HG03280 (cell line): ENCODE measurements around the gene BEAN1.
"Not testable (repeated sequence)": the region's sequence is repeated elsewhere in the genome, so short reads cannot be mapped to it uniquely, and the experiment has no call there.

Experiments
- ATAC-seq: cut with Tn5 transposase; IDR thresholded peaks from one replicate; pipeline ENCODE4 v1.9.1; 2021; ENCODE audit warnings: mild to moderate bottlenecking, moderate library complexity; ENCODE audit not compliant: unreplicated experiment

The BEAN1 gene

GRCh38 chr16:66483689-66484452, 56.8 kb downstream of the BEAN1 start:
- peak; percentile 62 for ATAC-seq

- no peak for ATAC-seq
These were observed 57.5 kb downstream of the BEAN1 start for GRCh38 chr16:66484453-66485213.

DNA sequence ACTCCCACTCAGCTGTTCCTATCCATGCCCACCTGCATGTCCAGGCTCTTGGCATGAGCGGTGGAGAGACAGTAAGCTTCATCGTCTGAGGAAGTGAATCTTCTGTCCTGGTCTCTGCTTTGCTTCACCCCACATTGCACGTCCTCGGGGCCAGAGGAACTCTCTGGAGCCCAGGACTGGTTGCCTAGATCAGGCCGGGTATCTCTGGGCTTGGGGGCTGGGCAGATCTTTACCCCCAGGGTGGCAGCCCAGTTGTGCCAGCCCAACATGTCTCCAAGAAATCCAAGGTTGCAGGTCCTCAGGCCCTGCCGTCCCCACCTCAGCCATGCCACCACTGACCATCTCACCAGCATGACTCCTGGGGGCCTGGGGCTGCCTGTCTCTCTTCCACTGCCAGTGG, 58.3 kb downstream of the BEAN1 start:
- ATAC-seq = no peak

- ATAC-seq = no peak
These were observed 59.2 kb downstream of the BEAN1 start for GRCh38 chr16:66486199-66486772.

DNA sequence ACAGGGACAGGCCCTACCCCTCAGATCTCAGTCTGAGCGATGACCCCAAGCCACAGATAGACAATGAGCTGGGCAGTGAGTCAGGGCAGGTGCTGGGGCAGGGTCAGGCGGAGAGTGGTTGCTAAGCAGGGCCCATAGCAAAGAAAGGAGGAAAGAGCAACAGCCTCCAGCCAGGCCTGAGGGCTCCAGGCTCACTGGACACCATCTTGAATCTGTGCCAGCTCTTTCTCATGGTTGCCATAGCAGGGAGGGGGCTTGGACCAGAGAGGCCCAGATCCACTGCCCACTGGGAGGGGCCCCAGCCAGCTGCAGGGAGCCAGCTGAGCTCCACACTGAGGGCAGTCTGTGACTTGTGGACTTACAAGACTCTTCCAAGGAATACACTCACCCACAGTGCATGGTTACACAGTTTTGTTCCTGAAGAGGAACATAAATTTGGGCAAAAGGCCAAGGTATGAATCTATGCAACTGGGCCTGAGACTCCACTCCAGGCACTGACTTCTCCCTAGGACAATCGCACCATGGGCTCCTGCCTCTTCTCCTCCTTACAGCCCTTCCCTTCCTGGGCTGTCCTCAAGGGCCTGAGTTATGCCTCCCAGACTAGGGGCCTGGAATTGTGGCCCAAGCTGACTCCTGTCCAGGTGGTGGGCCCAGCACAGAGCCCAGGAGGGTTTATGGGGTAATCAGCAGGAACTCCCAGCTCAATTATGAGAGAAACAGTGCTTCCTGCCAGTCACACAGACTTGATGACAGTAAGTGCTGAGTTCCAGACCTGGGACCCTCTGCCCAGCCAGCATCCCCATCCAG, 59.9 kb downstream of the BEAN1 start:
- no peak for ATAC-seq

- ATAC-seq = no peak
These were observed 60.6 kb downstream of the BEAN1 start for GRCh38 chr16:66487580-66488275.

DNA sequence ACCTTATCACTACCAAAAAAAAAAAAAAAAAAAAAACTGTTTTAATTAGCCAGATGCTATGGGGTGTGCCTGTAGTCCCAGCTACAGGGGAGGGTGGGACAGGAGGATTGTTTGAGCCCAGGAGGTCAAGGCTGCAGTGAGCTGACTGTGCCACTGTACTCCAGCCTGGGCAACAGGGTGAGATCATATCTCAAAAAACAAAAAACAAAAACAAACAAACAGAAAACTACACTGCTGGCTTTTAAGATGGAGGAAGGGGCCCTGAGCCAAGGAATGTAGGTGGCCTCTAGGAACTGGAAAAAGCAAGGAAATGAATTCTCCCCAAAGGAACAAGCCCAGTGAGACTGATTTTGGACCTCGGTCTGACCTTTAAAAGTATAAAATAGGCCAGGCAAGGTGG, 61.4 kb downstream of the BEAN1 start:
- no peak for ATAC-seq

DNA sequence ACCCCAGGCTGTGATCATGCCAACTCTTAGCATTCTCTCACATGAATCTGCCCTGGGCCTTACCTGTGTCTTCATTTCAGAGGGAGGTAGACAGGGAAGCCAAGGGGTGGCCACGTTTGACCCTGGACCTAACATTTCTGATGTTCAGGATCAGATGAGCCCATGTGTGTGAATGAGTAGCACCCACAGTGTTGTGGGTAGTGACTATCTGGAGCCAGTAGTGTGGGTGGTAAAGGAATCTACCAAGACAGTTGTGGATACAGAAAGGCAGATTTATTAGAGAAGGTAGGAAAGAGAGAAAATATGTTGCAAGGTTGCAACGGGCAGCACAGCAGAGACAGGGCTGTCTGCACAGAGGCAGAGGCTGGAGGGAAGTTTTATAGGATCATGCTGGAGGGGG, 62.3 kb downstream of the BEAN1 start:
- ATAC-seq = no peak

DNA sequence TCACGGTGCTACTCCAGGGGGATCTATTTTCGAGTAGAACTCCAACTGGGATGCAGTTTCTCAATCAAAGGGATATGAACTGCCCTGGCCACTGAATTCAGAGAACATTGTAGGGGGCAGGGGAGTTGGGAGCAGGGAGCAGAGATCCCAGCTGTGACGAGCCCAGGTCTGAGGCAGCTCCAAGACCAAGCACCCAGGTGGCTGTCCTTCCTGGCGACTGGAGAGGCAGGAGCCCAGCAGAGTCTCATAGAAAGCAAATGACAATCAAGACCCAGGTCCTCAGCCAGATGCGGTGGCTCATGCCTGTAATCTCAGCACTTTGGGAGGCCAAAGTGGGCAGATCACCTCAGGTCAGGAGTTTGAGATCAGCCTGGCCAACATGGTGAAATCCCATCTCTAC, 62.7 kb downstream of the BEAN1 start:
- ATAC-seq = no peak

DNA sequence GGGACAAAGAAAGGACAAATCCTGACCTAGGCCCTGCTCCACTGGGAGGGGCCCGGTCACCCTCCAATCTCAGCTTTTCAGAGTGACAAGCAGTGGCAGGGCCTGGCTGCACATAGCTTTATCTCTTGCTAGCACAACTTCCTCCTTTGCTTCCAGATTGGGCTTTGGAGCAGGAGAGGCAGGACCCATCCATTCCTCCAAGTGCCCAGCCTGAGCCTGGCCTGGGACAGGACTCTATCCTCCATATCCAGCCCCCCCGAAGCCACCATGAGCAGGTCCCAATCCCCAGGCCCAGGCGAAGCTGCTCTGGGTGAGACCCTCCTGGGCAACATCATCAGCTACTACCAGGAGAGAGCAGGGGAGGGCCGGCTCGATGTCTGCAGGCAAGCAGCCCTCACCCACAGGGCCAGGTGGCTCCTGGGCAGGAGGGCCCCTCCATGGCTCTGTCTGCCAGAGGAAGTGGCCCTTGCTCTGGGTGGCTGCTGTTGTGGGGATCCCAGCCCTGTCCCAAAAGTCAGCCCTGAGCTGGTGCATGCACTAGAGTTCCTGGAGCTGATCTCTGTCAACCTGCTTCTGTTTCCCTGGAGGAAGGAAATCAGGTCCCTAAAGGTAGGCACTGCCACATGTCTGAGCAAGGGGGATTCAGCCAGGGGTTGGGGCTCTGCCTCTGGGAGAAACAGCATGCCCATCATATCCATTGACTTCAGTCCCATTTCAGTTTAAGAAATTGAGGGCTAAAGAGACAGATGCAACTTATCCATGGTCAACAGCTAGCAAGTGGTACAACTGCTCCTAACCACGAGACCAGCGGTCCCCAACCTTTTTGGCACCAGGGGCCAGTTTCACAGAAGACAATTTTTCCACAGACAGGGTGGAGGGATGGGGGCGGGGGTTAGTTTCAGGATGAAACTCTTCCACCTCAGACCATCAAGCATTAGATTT, 64.0 kb downstream of the BEAN1 start:
- ATAC-seq = no peak

DNA sequence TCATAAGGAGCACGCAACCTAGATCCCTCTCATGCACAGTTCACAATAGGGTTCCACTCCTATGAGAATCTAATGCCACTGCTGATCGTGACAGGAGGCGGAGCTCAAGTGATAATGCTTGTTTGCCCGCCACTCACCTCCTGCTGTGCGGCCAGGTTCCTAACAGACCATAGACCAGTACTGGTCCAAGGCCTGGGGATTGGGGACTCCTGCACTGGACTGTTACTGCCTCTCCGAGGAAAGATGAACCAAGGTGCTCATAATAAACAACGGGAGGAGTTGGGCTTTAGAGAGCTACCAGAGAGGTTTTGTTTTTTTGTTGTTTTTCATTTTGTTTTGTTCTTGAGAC, 64.6 kb downstream of the BEAN1 start:
- ATAC-seq = no peak

GRCh38 chr16:66493490-66494401, 66.7 kb downstream of the BEAN1 start:
- no peak for ATAC-seq

GRCh38 chr16:66494916-66495315, 67.8 kb downstream of the BEAN1 start:
- ATAC-seq = no peak

DNA sequence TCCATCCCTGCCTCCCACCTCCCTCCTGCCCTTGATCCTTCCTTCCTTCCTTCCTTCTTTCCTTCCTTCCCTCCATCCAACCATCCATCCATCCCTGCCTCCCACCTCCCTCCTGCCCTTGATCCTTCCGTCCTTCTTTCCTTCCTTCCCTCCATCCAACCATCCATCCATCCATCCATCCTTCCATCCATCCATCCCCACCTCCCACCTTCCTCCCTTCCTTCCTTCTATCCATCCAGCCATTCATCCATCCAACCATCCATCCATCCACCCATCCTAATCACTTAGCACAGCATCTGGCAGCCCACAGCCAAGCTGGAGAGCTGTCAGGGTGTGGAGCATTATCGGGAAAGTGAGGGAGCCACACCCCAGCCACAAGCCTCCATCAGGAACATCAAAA, 68.3 kb downstream of the BEAN1 start:
- no peak for ATAC-seq

- ATAC-seq = not testable (repeated sequence)
These were observed 69.1 kb downstream of the BEAN1 start for GRCh38 chr16:66496226-66496625.

DNA sequence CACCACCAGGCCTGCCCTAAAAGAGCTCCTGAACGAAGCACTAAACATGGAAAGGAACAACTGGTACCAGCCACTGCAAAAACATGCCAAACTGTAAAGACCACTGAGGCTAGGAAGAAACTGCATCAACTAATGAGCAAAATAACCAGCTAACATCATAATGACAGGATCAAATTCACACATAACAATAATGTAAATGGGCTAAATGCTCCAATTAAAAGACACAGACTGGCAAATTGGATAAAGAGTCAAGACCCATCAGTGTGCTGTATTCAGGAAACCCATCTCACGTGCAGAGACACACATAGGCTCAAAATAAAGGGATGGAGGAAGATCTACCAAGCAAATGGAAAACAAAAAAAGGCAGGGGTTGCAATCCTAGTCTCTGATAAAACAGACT, 70.8 kb downstream of the BEAN1 start:
- ATAC-seq = not testable (repeated sequence)

- ATAC-seq = not testable (repeated sequence)
These were observed 74.5 kb downstream of the BEAN1 start for GRCh38 chr16:66501563-66501962.
